Smooth muscle cell (in vitro differentiated cells): ENCODE measurements around the gene FBXW5. TPM values are rescaled to one million over a fixed set of nuclear protein-coding genes. Genes with fewer than 3 reads are reported as not detected.

Experiments used
- DNase-seq: peaks from one replicate; lab custom pipeline; 2025; ENCODE audit not compliant: unreplicated experiment; lab: John Stamatoyannopoulos, UW
- H2AFZ ChIP-seq: fragments of 200-600 bp; sonication (generic); 2 replicates; pipeline ENCODE4 v1.6.0; 2016; ENCODE audit warnings: antibody characterized with exemption, low read depth, mild to moderate bottlenecking
- H3F3A ChIP-seq: fragments of 200-600 bp; sonication (generic); 2 replicates; pipeline ENCODE4 v1.6.0; 2017; ENCODE audit warnings: antibody characterized with exemption, low read depth
- H3K27ac ChIP-seq: fragments of 200-600 bp; sonication (generic); 2 replicates; pipeline ENCODE4 v1.5.1; 2016; ENCODE audit warnings: low read depth, mild to moderate bottlenecking
- H3K27me3 ChIP-seq: fragments of 200-600 bp; sonication (generic); 2 replicates; pipeline ENCODE4 v1.6.1; 2016; ENCODE audit warnings: low read depth, mild to moderate bottlenecking
- H3K36me3 ChIP-seq: fragments of 200-600 bp; sonication (generic); 2 replicates; pipeline ENCODE4 v1.5.1; 2016; ENCODE audit warnings: low read depth
- H3K4me1 ChIP-seq: fragments of 200-600 bp; sonication (generic); 2 replicates; pipeline ENCODE4 v1.5.1; 2016; ENCODE audit warnings: low read depth
- H3K4me2 ChIP-seq: fragments of 200-600 bp; sonication (generic); 2 replicates; pipeline ENCODE4 v1.6.0; 2016; ENCODE audit warnings: mild to moderate bottlenecking
- H3K4me3 ChIP-seq: fragments of 200-600 bp; sonication (generic); 2 replicates; pipeline ENCODE4 v1.5.1; 2016; ENCODE audit warnings: mild to moderate bottlenecking
- H3K79me2 ChIP-seq: fragments of 200-600 bp; sonication (generic); 2 replicates; pipeline ENCODE4 v1.6.0; 2016; ENCODE audit warnings: low read depth, mild to moderate bottlenecking
- H3K9ac ChIP-seq: fragments of 200-600 bp; sonication (generic); 2 replicates; pipeline ENCODE4 v1.6.0; 2016; ENCODE audit warnings: low read depth
- H3K9me3 ChIP-seq: fragments of 200-600 bp; sonication (generic); replicated peaks from 2 replicates; pipeline ENCODE4 v1.5.1; 2016; ENCODE audit warnings: low read depth
- H4K20me1 ChIP-seq: fragments of 200-600 bp; sonication (generic); 2 replicates; pipeline ENCODE4 v1.6.0; 2016; ENCODE audit warnings: low read depth
- CTCF ChIP-seq: fragments of 200-600 bp; sonication (generic); IDR thresholded peaks from 2 replicates; pipeline ENCODE4 v1.5.1; 2017; ENCODE audit warnings: borderline replicate concordance, mild to moderate bottlenecking, antibody characterized with exemption; ENCODE audit not compliant: insufficient read depth, poor library complexity, severe bottlenecking
- WGBS: methylation state at CpG from one replicate; pipeline ENCODE4 v1.1.7; 2016; ENCODE audit warnings: low lambda C conversion rate; 5-methylcytosine and 5-hydroxymethylcytosine counted together
- polyA plus RNA-seq: library from polyadenylated mRNA; unstranded; fragments of >200 nt; fragmentation: Nextera tagmentation; extraction: Ambion mirVana; gene quantifications from 2 replicates; pipeline ENCODE4 v1.2.1, GENCODE V29; 2016
- total RNA-seq: library from RNA; depleted of rRNA; stranded (reverse); fragments of >200 nt; gene quantifications from 2 replicates; pipeline ENCODE4 v1.2.3, GENCODE V29; 2014

The FBXW5 gene
- total and polyA plus RNA-seq, 2 experiments from 2014 or later, result 70.5 to 105 TPM

- no peak overlapping the region for H3K9ac ChIP-seq
- H3F3A ChIP-seq, result no peaks in the 10 kb centered on the region
- no peak overlapping the region for H3K4me2 ChIP-seq
- no peak overlapping the region for H3K4me3 ChIP-seq
- no peak for DNase-seq
- WGBS, result 100% methylated on average over 4 of the region's 4 CpGs
- H3K9me3 ChIP-seq, result no peaks in the 10 kb centered on the region
- no peaks in the 10 kb centered on the region for H3K79me2 ChIP-seq
- TF ChIP-seq CTCF, result no peak
- no peak overlapping the region for H2AFZ ChIP-seq
- H3K36me3 ChIP-seq, result no peaks in the 10 kb centered on the region
- H3K27ac ChIP-seq, result no peak overlapping the region
- no peaks in the 10 kb centered on the region for H4K20me1 ChIP-seq
- no peaks in the 10 kb centered on the region for H3K27me3 ChIP-seq
- H3K4me1 ChIP-seq, result no peaks in the 10 kb centered on the region
Measured at GRCh38 chr9:136930014-136930413, 14.5 kb downstream of the FBXW5 start.

GRCh38 chr9:136928591-136928990 lies 15.9 kb downstream of the FBXW5 start:
- WGBS, result 88% methylated on average over 9 of the region's 9 CpGs
- H3K4me2 ChIP-seq, result no peak overlapping the region
- TF ChIP-seq CTCF, result no peak
- no peaks in the 10 kb centered on the region for H3K4me1 ChIP-seq
- no peaks in the 10 kb centered on the region for H3K79me2 ChIP-seq
- H3K9me3 ChIP-seq, result no peaks in the 10 kb centered on the region
- no peaks in the 10 kb centered on the region for H3K36me3 ChIP-seq
- DNase-seq, result no peak
- no peak overlapping the region for H3K27ac ChIP-seq
- no peaks in the 10 kb centered on the region for H3F3A ChIP-seq
- H3K27me3 ChIP-seq, result no peaks in the 10 kb centered on the region
- no peak overlapping the region for H3K9ac ChIP-seq
- no peak overlapping the region for H3K4me3 ChIP-seq
- no peak overlapping the region for H2AFZ ChIP-seq
- H4K20me1 ChIP-seq, result no peaks in the 10 kb centered on the region

GRCh38 chr9:136927343-136928271 lies 16.9 kb downstream of the FBXW5 start:
- no peaks in the 10 kb centered on the region for H3F3A ChIP-seq
- DNase-seq, result no peak
- no peak for TF ChIP-seq CTCF
- H3K4me3 ChIP-seq, result no peak overlapping the region
- no peak overlapping the region for H3K27ac ChIP-seq
- H3K36me3 ChIP-seq, result no peaks in the 10 kb centered on the region
- H4K20me1 ChIP-seq, result no peaks in the 10 kb centered on the region
- no peaks in the 10 kb centered on the region for H3K9me3 ChIP-seq
- H3K27me3 ChIP-seq, result no peaks in the 10 kb centered on the region
- H2AFZ ChIP-seq, result no peak overlapping the region
- WGBS, result 86% methylated on average over 23 of the region's 23 CpGs
- no peak overlapping the region for H3K4me2 ChIP-seq
- H3K4me1 ChIP-seq, result no peaks in the 10 kb centered on the region
- H3K79me2 ChIP-seq, result no peaks in the 10 kb centered on the region
- no peak overlapping the region for H3K9ac ChIP-seq
